ENCODE measurements around the gene PAK5.

GRCh38 chr20:9520086-9520485 lies 318.8 kb downstream of the PAK5 start:
- TF ChIP-seq EP300 (IDR thresholded peaks at IDR 0.05) = no peak
- TF ChIP-seq CTCF (IDR thresholded peaks at IDR 0.05) = no peak
- TF ChIP-seq POLR2A (IDR thresholded peaks at IDR 0.05) = no peak
- no peak for TF ChIP-seq POLR2AphosphoS5 (IDR thresholded peaks at IDR 0.05)
